ENCODE measurements around the gene PRKAA1. TPM values are rescaled to one million over a fixed set of nuclear protein-coding genes. Genes with fewer than 3 reads are reported as not detected.

Gene PRKAA1
- total and polyA plus RNA-seq, 2 of the 13 experiments (the other 11 are each of a cell fraction or from before 2014, with no cell fraction given): 36.6 to 58.0 TPM

GRCh38 chr5:40755407-40756365 lies 42.5 kb downstream of the PRKAA1 start, which contains the start of gene TTC33 (continued):
- TF ChIP-seq ZNF678 (CRISPR knock-in tag; IDR thresholded peaks at IDR 0.05) (peak; percentile 47; the same call in 1 of the 2 replicates), ZNF746 (CRISPR knock-in tag; IDR thresholded peaks at IDR 0.05) (peak; percentile 50; the same call in 1 of the 2 replicates), ELF4 (CRISPR knock-in tag; IDR thresholded peaks at IDR 0.05; ENCODE audit: borderline replicate concordance) (peak; percentile 81; the same call in 1 of the 2 replicates), CTCF (CRISPR knock-in tag; IDR thresholded peaks at IDR 0.05) (peak; percentile 96), TIGD3 (CRISPR knock-in tag; IDR thresholded peaks at IDR 0.05; ENCODE audit: borderline replicate concordance) (no peak), ZNF792 (CRISPR knock-in tag; IDR thresholded peaks at IDR 0.05) (peak; percentile 89), FOXA1 (IDR thresholded peaks at IDR 0.05) (no peak), FOXA1 (CRISPR knock-in tag; IDR thresholded peaks at IDR 0.05) (peak; percentile 2; the same call in 1 of the 2 replicates), ZBTB37 (CRISPR knock-in tag; IDR thresholded peaks at IDR 0.05) (no peak), ZFP90 (CRISPR knock-in tag; IDR thresholded peaks at IDR 0.05; ENCODE audit: borderline replicate concordance) (no peak), KDM1A (CRISPR knock-in tag; IDR thresholded peaks at IDR 0.05) (no peak), ZNF367 (CRISPR knock-in tag; IDR thresholded peaks at IDR 0.05; ENCODE audit: borderline replicate concordance) (no peak), ZNF430 (CRISPR knock-in tag; IDR thresholded peaks at IDR 0.05) (peak; percentile 82; the same call in 1 of the 2 replicates), ATF7-NPFF (CRISPR knock-in tag; IDR thresholded peaks at IDR 0.05; ENCODE audit: low read depth) (peak; percentile 38; the same call in 1 of the 2 replicates), TFE3 (CRISPR knock-in tag; IDR thresholded peaks at IDR 0.05) (peak; percentile 44), ZNF20 (CRISPR knock-in tag; IDR thresholded peaks at IDR 0.05) (no peak), NFAT5 (CRISPR knock-in tag; IDR thresholded peaks at IDR 0.05) (no peak)

Measured in HepG2 (cell line).